Naive B cell (primary cell): ENCODE measurements around the gene MAP4K2. TPM values are rescaled to one million over a fixed set of nuclear protein-coding genes. Genes with fewer than 3 reads are reported as not detected.
"Not testable (repeated sequence)": the region's sequence is repeated elsewhere in the genome, so short reads cannot be mapped to it uniquely, and the experiment has no call there.

Experiments
- ATAC-seq, 2 donors: fragments of 150-1000 bp; cut with Tn5 transposase; 2 replicates each; pipeline ENCODE4 v1.10.0; 2021; ENCODE audit warnings: low read depth in 2 of 2, mild to moderate bottlenecking in 2 of 2, moderate library complexity in 2 of 2
- DNase-seq: peaks from one replicate; pipeline ENCODE4 v3.0.0; 2022
- H3K27ac Mint-ChIP-seq, 6 donors: one replicate each; pipeline ENCODE4 v1.8.0; 2020 to 2022; ENCODE audit warnings: mild to moderate bottlenecking in 6 of 6, mixed read lengths in 6 of 6, moderate library complexity in 5 of 6, inconsistent platforms in 2 of 6
- H3K27me3 Mint-ChIP-seq, 3 donors: one replicate each; pipeline ENCODE4 v1.8.0; 2021 to 2022; ENCODE audit warnings: mixed read lengths in 3 of 3, mild to moderate bottlenecking in 1 of 3
- H3K36me3 Mint-ChIP-seq, 2 donors: one replicate each; pipeline ENCODE4 v1.8.0; 2020 to 2022; ENCODE audit warnings: mixed read lengths in 2 of 2, inconsistent platforms in 1 of 2, mild to moderate bottlenecking in 1 of 2
- H3K4me1 Mint-ChIP-seq, 3 donors: one replicate each; pipeline ENCODE4 v1.8.0; 2020 to 2022; ENCODE audit warnings: mixed read lengths in 3 of 3, inconsistent platforms in 1 of 3, mild to moderate bottlenecking in 1 of 3, moderate library complexity in 1 of 3
- H3K4me3 Mint-ChIP-seq, 8 donors: one replicate each; pipeline ENCODE4 v1.8.0; 2020 to 2022; ENCODE audit warnings: mild to moderate bottlenecking in 8 of 8, mixed read lengths in 8 of 8, moderate library complexity in 8 of 8, inconsistent platforms in 2 of 8
- H3K9me3 Mint-ChIP-seq, 7 donors: one replicate each; pipeline ENCODE4 v1.8.0; 2020 to 2022; ENCODE audit warnings: mixed read lengths in 7 of 7, mild to moderate bottlenecking in 5 of 7, inconsistent platforms in 2 of 7, moderate library complexity in 1 of 7
- polyA plus RNA-seq, 6 donors: library from polyadenylated mRNA; unstranded; fragments of 300-500 nt; fragmentation: Illumina TruSeq; gene quantifications; one replicate each; pipeline ENCODE4 v1.2.3, GENCODE V29; 2021; ENCODE audit warnings: low read depth in 6 of 6

The MAP4K2 gene
- polyA plus RNA-seq, 6 donors from 2014 or later = 29.8 to 65.0 (median 39.7) TPM

DNA sequence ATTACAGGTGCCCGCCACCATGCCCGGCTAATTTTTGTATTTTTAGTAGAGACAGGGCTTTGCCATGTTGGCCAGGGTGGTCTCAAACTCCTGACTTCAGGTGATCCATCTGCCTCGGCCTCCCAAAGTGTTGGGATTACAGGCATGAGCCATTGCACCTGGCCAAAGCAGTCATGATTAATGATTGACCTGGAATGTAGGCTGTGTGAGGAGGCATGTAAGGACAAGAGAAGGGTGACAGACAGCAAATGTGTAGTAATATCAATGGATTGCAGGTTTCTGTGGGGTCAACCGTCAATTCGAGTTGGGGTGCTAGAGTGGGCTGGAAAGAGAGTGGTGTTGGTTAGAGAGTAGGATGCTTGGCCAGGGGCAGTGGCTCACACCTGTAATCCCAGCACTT is 12.4 kb upstream of the MAP4K2 start:
- H3K27ac Mint-ChIP-seq = peak overlapping the region in 1 of 6 donors; percentile 40
- ATAC-seq, H3K4me3 Mint-ChIP-seq, DNase-seq, H3K27me3 Mint-ChIP-seq, H3K9me3 Mint-ChIP-seq, H3K36me3 Mint-ChIP-seq: not testable (repeated sequence)
- peaks cover 19 to 23% (median 21%) of the 10 kb centered on the region in 3 donors for H3K4me1 Mint-ChIP-seq

DNA sequence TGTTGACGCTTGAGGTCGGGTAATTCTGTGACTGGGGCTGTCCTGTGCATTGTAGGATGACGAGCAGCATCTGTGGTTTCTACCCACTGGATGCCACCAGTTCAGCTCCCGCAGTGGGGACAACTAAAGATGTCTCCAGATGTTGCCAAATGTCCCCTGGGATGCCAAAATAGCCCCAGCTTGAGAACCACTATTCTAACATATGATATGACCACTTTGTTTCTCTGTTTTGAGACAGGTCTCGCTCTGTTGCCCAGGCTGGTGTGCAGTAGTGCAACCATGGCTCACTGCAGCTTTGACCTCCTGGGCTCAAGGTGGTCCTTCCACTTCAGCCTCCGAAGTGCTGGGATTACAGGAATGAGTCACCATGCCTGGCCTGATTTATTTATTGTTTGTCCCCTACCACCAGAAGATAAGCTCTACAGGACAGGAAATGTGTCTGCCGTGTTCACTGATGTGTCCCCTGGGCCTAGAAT is 11.7 kb upstream of the MAP4K2 start:
- Mint-ChIP-seq H3K27me3 (no peaks in the 10 kb centered on the region), H3K9me3 (no peaks in the 10 kb centered on the region), H3K27ac (peak overlapping the region in 4 of 6 donors; percentile 21 to 81 (median 44)), H3K4me3 (peak overlapping the region in 4 of 8 donors; percentile 14 to 71 (median 32)), H3K36me3 (no peaks in the 10 kb centered on the region), H3K4me1 (peaks cover 24 to 30% (median 26%) of the 10 kb centered on the region in 3 donors)
- ATAC-seq = peak; percentile 15 to 50
- DNase-seq = no peak

- no peak for DNase-seq
- peaks cover 29 to 37% (median 33%) of the 10 kb centered on the region in 3 donors for H3K4me1 Mint-ChIP-seq
- no peak for ATAC-seq
- H3K9me3 Mint-ChIP-seq = no peaks in the 10 kb centered on the region
- H3K4me3 Mint-ChIP-seq = peak overlapping the region in 3 of 8 donors; percentile 47 to 64 (median 63)
- no peak overlapping the region for H3K27ac Mint-ChIP-seq
- H3K36me3 Mint-ChIP-seq = no peaks in the 10 kb centered on the region
- no peaks in the 10 kb centered on the region for H3K27me3 Mint-ChIP-seq
Measured at GRCh38 chr11:64813826-64814225, 10.8 kb upstream of the MAP4K2 start.

GRCh38 chr11:64810891-64811272 is 7.9 kb upstream of the MAP4K2 start:
- peaks cover 45 to 58% (median 47%) of the 10 kb centered on the region in 3 donors for H3K4me1 Mint-ChIP-seq
- DNase-seq = no peak
- ATAC-seq = peak; percentile 50 to 51
- peak overlapping the region; percentile 91 to 99 (median 96) for H3K4me3 Mint-ChIP-seq
- H3K9me3 Mint-ChIP-seq = no peaks in the 10 kb centered on the region
- peaks cover 0 to 18% of the 10 kb centered on the region in 2 donors for H3K36me3 Mint-ChIP-seq
- no peaks in the 10 kb centered on the region for H3K27me3 Mint-ChIP-seq
- H3K27ac Mint-ChIP-seq = peak overlapping the region; percentile 86 to 95 (median 93)

- Mint-ChIP-seq H3K27ac (peak within 1 kb of the TSS; percentile 86 to 95 (median 93)), H3K4me1 (peaks cover 46 to 59% (median 47%) of the 10 kb centered on the region in 3 donors), H3K36me3 (peaks cover 0 to 18% of the 10 kb centered on the region in 2 donors), H3K9me3 (no peaks in the 10 kb centered on the region), H3K27me3 (no peaks in the 10 kb centered on the region), H3K4me3 (peak within 1 kb of the TSS; percentile 91 to 99 (median 96))
- peak; percentile 73 for DNase-seq
- peak; percentile 82 to 89 for ATAC-seq
Measured at GRCh38 chr11:64810271-64810890, 7.4 kb upstream of the MAP4K2 start, which contains the start of gene MEN1. MEN1 (minus strand) TSS chr11:64810551; CDS start chr11:64810109, 442 bp downstream.

GRCh38 chr11:64809781-64810241 is 6.8 kb upstream of the MAP4K2 start:
- no peak for DNase-seq
- H3K27ac Mint-ChIP-seq = peak overlapping the region in 5 of 6 donors; percentile 44 to 95 (median 93)

DNA sequence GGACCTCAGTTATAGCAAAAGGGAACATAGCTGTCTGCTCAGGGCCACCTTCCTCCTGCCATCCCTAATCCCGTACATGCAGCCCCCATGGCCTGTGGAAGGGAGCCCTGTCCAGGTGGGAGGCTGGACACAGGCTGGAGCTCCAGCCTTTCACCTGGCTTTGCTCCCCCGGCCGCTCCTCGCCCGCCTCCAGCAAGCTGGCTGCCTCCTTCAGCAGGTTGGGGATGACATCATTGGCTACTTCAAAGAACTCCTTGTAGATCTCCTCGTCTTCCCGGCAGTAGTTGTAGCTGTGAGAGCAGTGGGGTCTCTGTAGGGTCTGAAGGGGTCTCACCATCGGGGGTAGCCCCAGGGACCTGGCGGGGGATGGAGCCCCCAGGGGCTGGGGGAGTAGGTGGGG is 2.5 kb upstream of the MAP4K2 start:
- Mint-ChIP-seq H3K4me3 (peak overlapping the region in 2 of 8 donors; percentile 53 to 70), H3K27me3 (no peaks in the 10 kb centered on the region), H3K27ac (peak overlapping the region in 1 of 6 donors; percentile 82), H3K36me3 (peaks cover 0 to 18% of the 10 kb centered on the region in 2 donors), H3K9me3 (no peaks in the 10 kb centered on the region), H3K4me1 (peaks cover 49 to 72% (median 56%) of the 10 kb centered on the region in 3 donors)
- ATAC-seq (no peak), DNase-seq (no peak)

More at GRCh38 chr11:64809781-64810241, 6.8 kb upstream of the MAP4K2 start:
- Mint-ChIP-seq H3K27me3 (no peaks in the 10 kb centered on the region), H3K4me3 (peak overlapping the region; percentile 91 to 99 (median 96)), H3K4me1 (peaks cover 43 to 57% (median 46%) of the 10 kb centered on the region in 3 donors), H3K9me3 (no peaks in the 10 kb centered on the region), H3K36me3 (peaks cover 0 to 18% of the 10 kb centered on the region in 2 donors)
- ATAC-seq = peak; percentile 11 to 18

GRCh38 chr11:64804346-64805210 is 1.6 kb upstream of the MAP4K2 start:
- ATAC-seq = no peak
- Mint-ChIP-seq H3K27me3 (no peaks in the 10 kb centered on the region), H3K27ac (peak overlapping the region in 3 of 6 donors; percentile 42 to 98 (median 93)), H3K36me3 (peaks cover 0 to 18% of the 10 kb centered on the region in 2 donors), H3K9me3 (no peaks in the 10 kb centered on the region), H3K4me1 (peaks cover 51 to 72% (median 57%) of the 10 kb centered on the region in 3 donors), H3K4me3 (peak overlapping the region; percentile 44 to 95 (median 92))
- no peak for DNase-seq

DNA sequence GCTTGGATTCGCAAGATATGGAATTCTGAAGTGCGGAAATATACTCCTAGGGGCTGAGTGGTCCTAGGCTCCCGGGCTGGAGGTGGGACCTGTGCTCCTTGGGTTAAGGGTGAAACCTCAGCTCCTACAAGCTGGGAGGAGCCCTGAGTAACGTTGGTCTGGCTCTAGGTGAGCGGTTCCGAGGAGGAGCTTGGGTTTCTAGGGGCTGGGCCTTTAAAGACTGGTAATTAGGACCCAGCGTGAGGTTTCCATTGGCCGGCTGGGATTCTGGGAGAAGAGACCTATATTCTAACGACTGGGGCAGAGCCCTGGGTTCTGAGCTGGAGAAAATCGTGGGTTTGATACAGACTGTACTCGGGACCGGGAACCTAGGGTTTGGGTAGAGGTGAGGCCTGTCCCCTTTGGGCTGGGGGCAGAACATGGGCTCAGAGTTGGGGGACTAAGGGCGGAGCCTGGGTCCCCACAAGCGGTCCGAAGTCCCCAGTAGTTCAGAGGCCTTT is 882 bp upstream of the MAP4K2 start:
- H3K36me3 Mint-ChIP-seq = peaks cover 1 to 21% of the 10 kb centered on the region in 2 donors
- no peaks in the 10 kb centered on the region for H3K9me3 Mint-ChIP-seq
- H3K4me1 Mint-ChIP-seq = peaks cover 52 to 73% (median 58%) of the 10 kb centered on the region in 3 donors
- ATAC-seq = no peak
- no peak for DNase-seq
- H3K27me3 Mint-ChIP-seq = no peaks in the 10 kb centered on the region
- H3K4me3 Mint-ChIP-seq = peak overlapping the region; percentile 88 to 97 (median 92)
- peak overlapping the region; percentile 93 to 99 (median 96) for H3K27ac Mint-ChIP-seq

- DNase-seq (peak; percentile 48), ATAC-seq (peak; percentile 29 to 32)
- Mint-ChIP-seq H3K4me3 (peak overlapping the region; percentile 78 to 90 (median 88)), H3K4me1 (peaks cover 51 to 71% (median 58%) of the 10 kb centered on the region in 3 donors), H3K36me3 (peaks cover 4 to 19% of the 10 kb centered on the region in 2 donors), H3K9me3 (no peaks in the 10 kb centered on the region), H3K27me3 (no peaks in the 10 kb centered on the region), H3K27ac (peak overlapping the region; percentile 30 to 97 (median 82))
Measured at GRCh38 chr11:64802370-64803157, 450 bp downstream of the MAP4K2 start.

DNA sequence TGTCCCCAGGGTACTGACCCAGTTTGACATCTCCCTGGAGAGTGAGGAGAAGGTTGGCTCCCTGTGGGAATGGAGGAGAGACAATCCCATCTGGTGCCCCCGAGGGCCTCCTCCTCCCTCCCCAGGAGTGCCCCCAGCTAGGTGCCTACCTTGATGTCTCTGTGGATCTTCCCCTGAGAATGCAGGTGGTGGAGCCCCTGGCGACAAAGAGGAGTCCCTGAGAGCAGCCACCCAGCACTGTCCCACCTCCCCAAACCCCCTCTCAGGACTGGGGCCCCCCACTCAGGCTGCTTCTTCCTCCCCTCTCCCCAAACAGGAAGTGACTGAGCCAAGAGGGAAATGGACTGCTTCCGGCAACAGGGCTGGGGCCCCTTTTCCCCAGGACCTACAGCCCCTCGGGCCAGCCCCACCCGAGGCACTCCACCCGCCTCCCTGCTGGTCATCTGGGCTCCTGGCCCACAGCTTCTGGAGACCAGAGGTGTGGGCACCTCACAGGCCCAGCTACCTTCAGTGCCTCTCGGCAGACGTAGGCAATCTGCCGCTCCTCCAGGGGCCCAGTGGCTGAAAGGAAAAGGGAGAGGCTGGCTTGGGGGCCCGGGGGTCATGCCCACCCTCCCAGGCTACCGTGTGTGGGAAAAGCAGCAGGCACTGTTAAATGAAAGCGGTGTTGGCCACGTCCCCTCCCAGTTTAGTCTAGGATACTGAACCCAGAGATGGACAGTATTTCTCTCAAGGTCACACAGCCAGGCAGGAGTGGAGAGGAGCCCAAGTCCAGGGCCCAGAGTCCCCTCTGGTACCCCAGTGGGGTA is 1.2 kb downstream of the MAP4K2 start:
- DNase-seq = no peak
- no peaks in the 10 kb centered on the region for H3K9me3 Mint-ChIP-seq
- no peak for ATAC-seq
- peak overlapping the region; percentile 63 to 97 (median 91) for H3K27ac Mint-ChIP-seq
- no peaks in the 10 kb centered on the region for H3K27me3 Mint-ChIP-seq
- H3K4me3 Mint-ChIP-seq = peak overlapping the region; percentile 78 to 90 (median 88)
- H3K4me1 Mint-ChIP-seq = peaks cover 46 to 66% (median 52%) of the 10 kb centered on the region in 3 donors
- peaks cover 4 to 15% of the 10 kb centered on the region in 2 donors for H3K36me3 Mint-ChIP-seq

- Mint-ChIP-seq H3K27ac (peak overlapping the region in 5 of 6 donors; percentile 63 to 97 (median 95)), H3K4me1 (peaks cover 42 to 66% (median 51%) of the 10 kb centered on the region in 3 donors), H3K36me3 (peaks cover 4 to 8% of the 10 kb centered on the region in 2 donors), H3K9me3 (no peaks in the 10 kb centered on the region), H3K27me3 (no peaks in the 10 kb centered on the region), H3K4me3 (peak overlapping the region; percentile 78 to 90 (median 88))
- ATAC-seq = peak in 1 of 2 donors; percentile 15
- DNase-seq = peak; percentile 42
Measured at GRCh38 chr11:64801158-64801464, 1.9 kb downstream of the MAP4K2 start.
